GM23338 (cell line): ENCODE results near the gene HAPLN3. TPM values are rescaled to one million over a fixed set of nuclear protein-coding genes. Genes with fewer than 3 reads are reported as not detected.

Experiments used
- ATAC-seq: fragments of 200-7000 bp; cut with Tn5 transposase; 3 replicates; pipeline ENCODE4 v1.9.1; 2020
- DNase-seq: peaks from one replicate; pipeline ENCODE4 v3.0.0-alpha.2; 2015; ENCODE audit warnings: low spot score
- H2AFZ ChIP-seq: fragments of 200-600 bp; sonication (generic); 2 replicates; pipeline ENCODE4 v1.8.0; 2016; ENCODE audit warnings: antibody characterized with exemption, mild to moderate bottlenecking, moderate library complexity
- H3F3A ChIP-seq: fragments of 200-600 bp; sonication (generic); replicated peaks from 2 replicates; pipeline ENCODE4 v1.8.0; 2017; ENCODE audit warnings: antibody characterized with exemption, mixed run types, low read depth
- H3K27ac ChIP-seq: fragments of 200-600 bp; sonication (generic); 2 replicates; pipeline ENCODE4 v1.6.1; 2016; ENCODE audit warnings: low read depth
- H3K27me3 ChIP-seq: fragments of 200-600 bp; sonication (generic); 2 replicates; pipeline ENCODE4 v1.8.0; 2016; ENCODE audit warnings: mild to moderate bottlenecking, mixed run types, moderate library complexity; ENCODE audit not compliant: insufficient read depth
- H3K36me3 ChIP-seq: fragments of 200-600 bp; sonication (generic); 2 replicates; pipeline ENCODE4 v1.8.0; 2016; ENCODE audit warnings: mild to moderate bottlenecking; ENCODE audit not compliant: insufficient read depth
- H3K4me1 ChIP-seq: fragments of 200-600 bp; sonication (generic); 2 replicates; pipeline ENCODE4 v1.8.0; 2016; ENCODE audit warnings: mild to moderate bottlenecking, moderate library complexity; ENCODE audit not compliant: insufficient read depth
- H3K4me2 ChIP-seq: fragments of 200-600 bp; sonication (generic); 2 replicates; pipeline ENCODE4 v1.7.1; 2017; ENCODE audit warnings: mixed run types
- H3K4me3 ChIP-seq: fragments of 200-600 bp; sonication (generic); 2 replicates; pipeline ENCODE4 v1.6.1; 2016; ENCODE audit warnings: mixed run types
- H3K79me2 ChIP-seq: fragments of 200-600 bp; sonication (generic); replicated peaks from 2 replicates; pipeline ENCODE4 v1.8.0; 2017; ENCODE audit warnings: mild to moderate bottlenecking; ENCODE audit not compliant: insufficient read depth
- H3K9me2 ChIP-seq: fragments of 200-600 bp; sonication (generic); 2 replicates; pipeline ENCODE4 v1.8.0; 2017; ENCODE audit not compliant: insufficient read depth
- H4K20me1 ChIP-seq: fragments of 200-600 bp; sonication (generic); replicated peaks from 2 replicates; pipeline ENCODE4 v1.8.0; 2017; ENCODE audit warnings: mild to moderate bottlenecking; ENCODE audit not compliant: insufficient read depth
- H3K27ac Mint-ChIP-seq: 2 replicates; pipeline ENCODE4 v1.8.0; 2020; ENCODE audit warnings: inconsistent platforms, mild to moderate bottlenecking, moderate library complexity, mixed read lengths
- H3K27me3 Mint-ChIP-seq: 3 replicates; pipeline ENCODE4 v1.8.0; 2022; ENCODE audit warnings: low read depth, mild to moderate bottlenecking, moderate library complexity, mixed read lengths, inconsistent platforms; ENCODE audit not compliant: insufficient read depth, poor library complexity
- H3K36me3 Mint-ChIP-seq: 3 replicates; pipeline ENCODE4 v1.8.0; 2021; ENCODE audit warnings: low read depth, mild to moderate bottlenecking, inconsistent platforms, moderate library complexity, mixed read lengths
- H3K4me1 Mint-ChIP-seq: 3 replicates; pipeline ENCODE4 v1.8.0; 2020; ENCODE audit warnings: mild to moderate bottlenecking, inconsistent platforms, mixed read lengths
- H3K4me3 Mint-ChIP-seq: 3 replicates; pipeline ENCODE4 v1.8.0; 2021; ENCODE audit warnings: moderate library complexity, mild to moderate bottlenecking, inconsistent platforms, mixed read lengths
- H3K9me3 Mint-ChIP-seq: 3 replicates; pipeline ENCODE4 v1.8.0; 2020; ENCODE audit warnings: moderate library complexity, mild to moderate bottlenecking, inconsistent platforms, mixed read lengths
- CREB1 ChIP-seq: fragments of 250-450 bp; sonication (Bioruptor Pico); IDR thresholded peaks from 2 replicates; pipeline ENCODE4 v1.5.0; 2020; ENCODE audit warnings: low read depth, mild to moderate bottlenecking, moderate library complexity
- CTCF ChIP-seq, 2 experiments: fragments of 200-600 bp in 1 of 2; sonication (generic) in 1 of 2; conservative IDR thresholded peaks; 2 replicates each; pipeline versions ENCODE4 v1.5.1 to v1.6.1; 2016 to 2017; ENCODE audit warnings: antibody characterized with exemption in 2 of 2, low read depth in 2 of 2, mild to moderate bottlenecking in 2 of 2, moderate library complexity in 1 of 2
- EZH2 ChIP-seq: fragments of 200-600 bp; sonication (generic); IDR thresholded peaks from one replicate; pipeline ENCODE4 v1.8.0; 2017; ENCODE audit warnings: antibody characterized with exemption, mild to moderate bottlenecking, low read depth; ENCODE audit not compliant: unreplicated experiment
- EZH2phosphoT487 ChIP-seq: fragments of 200-600 bp; sonication (generic); IDR thresholded peaks from one replicate; pipeline ENCODE4 v1.8.1; 2018; ENCODE audit warnings: antibody characterized with exemption; ENCODE audit not compliant: unreplicated experiment
- JUNB ChIP-seq: IDR thresholded peaks from one replicate; pipeline ENCODE4 v1.6.1; 2016; ENCODE audit warnings: antibody characterized with exemption; ENCODE audit not compliant: unreplicated experiment
- NANOG ChIP-seq: IDR thresholded peaks from 2 replicates; pipeline ENCODE4 v1.6.1; 2016; ENCODE audit warnings: antibody characterized with exemption, borderline replicate concordance
- POLR2AphosphoS5 ChIP-seq: IDR thresholded peaks from 2 replicates; pipeline ENCODE4 v1.6.1; 2016; ENCODE audit warnings: antibody characterized with exemption, low read depth
- REST ChIP-seq: IDR thresholded peaks from one replicate; pipeline ENCODE4 v1.6.1; 2018; ENCODE audit warnings: antibody characterized with exemption; ENCODE audit not compliant: unreplicated experiment
- STAT1 ChIP-seq: IDR thresholded peaks from one replicate; pipeline ENCODE4 v1.6.1; 2016; ENCODE audit warnings: antibody characterized with exemption; ENCODE audit not compliant: unreplicated experiment
- ZNF114 ChIP-seq: fragments of 250-450 bp; sonication (Bioruptor Pico); IDR thresholded peaks from 2 replicates; pipeline ENCODE4 v1.5.0; 2020; ENCODE audit warnings: mild to moderate bottlenecking, moderate library complexity
- ZNF331 ChIP-seq: fragments of 250-450 bp; sonication (Bioruptor Pico); IDR thresholded peaks from 2 replicates; pipeline ENCODE4 v1.5.0; 2020; ENCODE audit warnings: low read depth, mild to moderate bottlenecking, moderate library complexity
- polyA plus RNA-seq: library from polyadenylated mRNA; unstranded; fragments of >200 nt; fragmentation: Nextera tagmentation; extraction: Ambion mirVana; gene quantifications from 2 replicates; pipeline ENCODE4 v1.2.1, GENCODE V29; 2016
- total RNA-seq: library from RNA; depleted of rRNA; stranded (reverse); fragments of >200 nt; shearing (Covaris generic); gene quantifications from 2 replicates; pipeline ENCODE4 v1.2.3, GENCODE V29; 2014
- TF ChIP-seq, protein P1 (sequence below): fragments of 250-450 bp; sonication (Bioruptor Pico); IDR thresholded peaks from 2 replicates; pipeline ENCODE4 v1.5.0; 2020; ENCODE audit warnings: mild to moderate bottlenecking, moderate library complexity
- TF ChIP-seq, protein P2 (sequence below): IDR thresholded peaks from 2 replicates; pipeline ENCODE4 v1.6.1; 2016; ENCODE audit warnings: antibody characterized with exemption

HAPLN3 gene
- total and polyA plus RNA-seq, 2 experiments from 2014 or later: 22.7 to 62.6 TPM

GRCh38 chr15:88828791-88829190, 66.6 kb downstream of the HAPLN3 start:
- Histone ChIP-seq H3K9me2 (no peaks in the 10 kb centered on the region), H4K20me1 (no peaks in the 10 kb centered on the region), H3K4me1 (peaks cover 9% of the 10 kb centered on the region), H3K79me2 (no peaks in the 10 kb centered on the region), H3K27me3 (no peaks in the 10 kb centered on the region), H3F3A (no peaks in the 10 kb centered on the region), H3K36me3 (no peaks in the 10 kb centered on the region), H2AFZ (no peak overlapping the region), H3K27ac (no peak overlapping the region), H3K4me3 (no peak overlapping the region), H3K4me2 (no peak overlapping the region)
- H3K27ac Mint-ChIP-seq: no peak overlapping the region
- no peak overlapping the region for H3K4me3 Mint-ChIP-seq
- H3K4me1 Mint-ChIP-seq: peaks cover 7% of the 10 kb centered on the region
- no peak for ATAC-seq
- H3K36me3 Mint-ChIP-seq: no peaks in the 10 kb centered on the region
- DNase-seq: no peak
- peaks cover 2% of the 10 kb centered on the region for H3K27me3 Mint-ChIP-seq
- TF ChIP-seq CTCF (conservative IDR thresholded peaks at IDR 0.05; ENCODE audit: low read depth in 2 of 2): no peak
- no peak for TF ChIP-seq STAT1
- TF ChIP-seq ZNF114 (CRISPR knock-in tag): no peak
- TF ChIP-seq EZH2phosphoT487: no peak
- TF ChIP-seq, protein P1, sequence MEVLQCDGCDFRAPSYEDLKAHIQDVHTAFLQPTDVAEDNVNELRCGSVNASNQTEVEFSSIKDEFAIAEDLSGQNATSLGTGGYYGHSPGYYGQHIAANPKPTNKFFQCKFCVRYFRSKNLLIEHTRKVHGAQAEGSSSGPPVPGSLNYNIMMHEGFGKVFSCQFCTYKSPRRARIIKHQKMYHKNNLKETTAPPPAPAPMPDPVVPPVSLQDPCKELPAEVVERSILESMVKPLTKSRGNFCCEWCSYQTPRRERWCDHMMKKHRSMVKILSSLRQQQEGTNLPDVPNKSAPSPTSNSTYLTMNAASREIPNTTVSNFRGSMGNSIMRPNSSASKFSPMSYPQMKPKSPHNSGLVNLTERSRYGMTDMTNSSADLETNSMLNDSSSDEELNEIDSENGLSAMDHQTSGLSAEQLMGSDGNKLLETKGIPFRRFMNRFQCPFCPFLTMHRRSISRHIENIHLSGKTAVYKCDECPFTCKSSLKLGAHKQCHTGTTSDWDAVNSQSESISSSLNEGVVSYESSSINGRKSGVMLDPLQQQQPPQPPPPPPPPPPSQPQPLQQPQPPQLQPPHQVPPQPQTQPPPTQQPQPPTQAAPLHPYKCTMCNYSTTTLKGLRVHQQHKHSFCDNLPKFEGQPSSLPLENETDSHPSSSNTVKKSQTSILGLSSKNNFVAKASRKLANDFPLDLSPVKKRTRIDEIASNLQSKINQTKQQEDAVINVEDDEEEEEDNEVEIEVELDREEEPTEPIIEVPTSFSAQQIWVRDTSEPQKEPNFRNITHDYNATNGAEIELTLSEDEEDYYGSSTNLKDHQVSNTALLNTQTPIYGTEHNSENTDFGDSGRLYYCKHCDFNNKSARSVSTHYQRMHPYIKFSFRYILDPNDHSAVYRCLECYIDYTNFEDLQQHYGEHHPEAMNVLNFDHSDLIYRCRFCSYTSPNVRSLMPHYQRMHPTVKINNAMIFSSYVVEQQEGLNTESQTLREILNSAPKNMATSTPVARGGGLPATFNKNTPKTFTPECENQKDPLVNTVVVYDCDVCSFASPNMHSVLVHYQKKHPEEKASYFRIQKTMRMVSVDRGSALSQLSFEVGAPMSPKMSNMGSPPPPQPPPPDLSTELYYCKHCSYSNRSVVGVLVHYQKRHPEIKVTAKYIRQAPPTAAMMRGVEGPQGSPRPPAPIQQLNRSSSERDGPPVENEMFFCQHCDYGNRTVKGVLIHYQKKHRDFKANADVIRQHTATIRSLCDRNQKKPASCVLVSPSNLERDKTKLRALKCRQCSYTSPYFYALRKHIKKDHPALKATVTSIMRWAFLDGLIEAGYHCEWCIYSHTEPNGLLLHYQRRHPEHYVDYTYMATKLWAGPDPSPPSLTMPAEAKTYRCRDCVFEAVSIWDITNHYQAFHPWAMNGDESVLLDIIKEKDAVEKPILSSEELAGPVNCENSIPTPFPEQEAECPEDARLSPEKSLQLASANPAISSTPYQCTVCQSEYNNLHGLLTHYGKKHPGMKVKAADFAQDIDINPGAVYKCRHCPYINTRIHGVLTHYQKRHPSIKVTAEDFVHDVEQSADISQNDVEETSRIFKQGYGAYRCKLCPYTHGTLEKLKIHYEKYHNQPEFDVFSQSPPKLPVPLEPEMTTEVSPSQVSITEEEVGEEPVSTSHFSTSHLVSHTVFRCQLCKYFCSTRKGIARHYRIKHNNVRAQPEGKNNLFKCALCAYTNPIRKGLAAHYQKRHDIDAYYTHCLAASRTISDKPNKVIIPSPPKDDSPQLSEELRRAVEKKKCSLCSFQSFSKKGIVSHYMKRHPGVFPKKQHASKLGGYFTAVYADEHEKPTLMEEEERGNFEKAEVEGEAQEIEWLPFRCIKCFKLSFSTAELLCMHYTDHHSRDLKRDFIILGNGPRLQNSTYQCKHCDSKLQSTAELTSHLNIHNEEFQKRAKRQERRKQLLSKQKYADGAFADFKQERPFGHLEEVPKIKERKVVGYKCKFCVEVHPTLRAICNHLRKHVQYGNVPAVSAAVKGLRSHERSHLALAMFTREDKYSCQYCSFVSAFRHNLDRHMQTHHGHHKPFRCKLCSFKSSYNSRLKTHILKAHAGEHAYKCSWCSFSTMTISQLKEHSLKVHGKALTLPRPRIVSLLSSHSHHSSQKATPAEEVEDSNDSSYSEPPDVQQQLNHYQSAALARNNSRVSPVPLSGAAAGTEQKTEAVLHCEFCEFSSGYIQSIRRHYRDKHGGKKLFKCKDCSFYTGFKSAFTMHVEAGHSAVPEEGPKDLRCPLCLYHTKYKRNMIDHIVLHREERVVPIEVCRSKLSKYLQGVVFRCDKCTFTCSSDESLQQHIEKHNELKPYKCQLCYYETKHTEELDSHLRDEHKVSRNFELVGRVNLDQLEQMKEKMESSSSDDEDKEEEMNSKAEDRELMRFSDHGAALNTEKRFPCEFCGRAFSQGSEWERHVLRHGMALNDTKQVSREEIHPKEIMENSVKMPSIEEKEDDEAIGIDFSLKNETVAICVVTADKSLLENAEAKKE: no peak
- TF ChIP-seq JUNB: no peak
- no peak for TF ChIP-seq EZH2
- TF ChIP-seq REST: no peak
- no peak for TF ChIP-seq CREB1 (CRISPR knock-in tag)
- TF ChIP-seq, protein P2, sequence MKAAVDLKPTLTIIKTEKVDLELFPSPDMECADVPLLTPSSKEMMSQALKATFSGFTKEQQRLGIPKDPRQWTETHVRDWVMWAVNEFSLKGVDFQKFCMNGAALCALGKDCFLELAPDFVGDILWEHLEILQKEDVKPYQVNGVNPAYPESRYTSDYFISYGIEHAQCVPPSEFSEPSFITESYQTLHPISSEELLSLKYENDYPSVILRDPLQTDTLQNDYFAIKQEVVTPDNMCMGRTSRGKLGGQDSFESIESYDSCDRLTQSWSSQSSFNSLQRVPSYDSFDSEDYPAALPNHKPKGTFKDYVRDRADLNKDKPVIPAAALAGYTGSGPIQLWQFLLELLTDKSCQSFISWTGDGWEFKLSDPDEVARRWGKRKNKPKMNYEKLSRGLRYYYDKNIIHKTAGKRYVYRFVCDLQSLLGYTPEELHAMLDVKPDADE: no peak
- TF ChIP-seq ZNF331: no peak
- TF ChIP-seq NANOG: no peak
- TF ChIP-seq POLR2AphosphoS5: no peak
- no peaks in the 10 kb centered on the region for H3K9me3 Mint-ChIP-seq
